OCI-LY3 (cell line): Measurements from ENCODE around the gene LNX1.

ENCODE experiments used
- H2AFZ ChIP-seq: fragments of 200-600, 300-600 bp; shearing (Covaris generic); 2 replicates; pipeline ENCODE4 v1.6.0; 2014; ENCODE audit warnings: antibody characterized with exemption, low read depth, low read length
- H3K27ac ChIP-seq: fragments of 200-600, 300-600 bp; sonication (generic); 2 replicates; pipeline ENCODE4 v1.5.1; 2014; ENCODE audit warnings: mild to moderate bottlenecking, low read length, moderate library complexity, mixed read lengths
- H3K27me3 ChIP-seq: fragments of 200-600, 300-600 bp; sonication (generic); 2 replicates; pipeline ENCODE4 v1.6.1; 2014; ENCODE audit warnings: low read depth, low read length, mixed read lengths
- H3K36me3 ChIP-seq: fragments of 200-600, 300-600 bp; sonication (generic); replicated peaks from 2 replicates; pipeline ENCODE3; 2014; ENCODE audit warnings: low read depth, low read length, mixed read lengths
- H3K4me1 ChIP-seq: fragments of 300-600, 200-600 bp; sonication (generic); 2 replicates; pipeline ENCODE4 v1.6.1; 2014; ENCODE audit warnings: low read length, mixed read lengths
- H3K4me2 ChIP-seq: fragments of 200-600, 300-600 bp; sonication (generic); 2 replicates; pipeline ENCODE4 v1.6.1; 2014; ENCODE audit warnings: low read length, mixed read lengths
- H3K4me3 ChIP-seq: fragments of 300-600, 200-600 bp; sonication (generic); 2 replicates; pipeline ENCODE4 v1.5.1; 2014; ENCODE audit warnings: antibody characterized with exemption, mild to moderate bottlenecking, low read length, moderate library complexity
- H3K79me2 ChIP-seq: fragments of 300-600, 200-600 bp; shearing (Covaris generic); 2 replicates; pipeline ENCODE4 v1.6.1; 2014; ENCODE audit warnings: mild to moderate bottlenecking, low read length, mixed read lengths
- H3K9ac ChIP-seq: fragments of 300-600, 200-600 bp; shearing (Covaris generic); 2 replicates; pipeline ENCODE4 v1.6.0; 2014; ENCODE audit warnings: mild to moderate bottlenecking, low read length, moderate library complexity
- H3K9me3 ChIP-seq: fragments of 200-600, 300-600 bp; shearing (Covaris generic); 2 replicates; pipeline ENCODE4 v1.6.1; 2014; ENCODE audit warnings: low read length, mixed read lengths; ENCODE audit not compliant: insufficient read depth
- H4K20me1 ChIP-seq: fragments of 200-600, 300-600 bp; sonication (generic); 2 replicates; pipeline ENCODE4 v1.6.1; 2016; ENCODE audit warnings: low read length, mixed read lengths; ENCODE audit not compliant: insufficient read depth
- EZH2phosphoT487 ChIP-seq: fragments of 200-600 bp; shearing (Covaris generic); IDR thresholded peaks from 2 replicates; pipeline ENCODE4 v1.6.1; 2018; ENCODE audit warnings: antibody characterized with exemption, mixed run types, low read depth
- TF ChIP-seq, protein P1 (sequence below): fragments of 200-600, 300-600 bp; sonication (generic); IDR thresholded peaks from 2 replicates; pipeline ENCODE4 v1.5.1; 2014; ENCODE audit warnings: antibody characterized with exemption, low read length, low read depth

LNX1 gene

GRCh38 chr4:53480909-53481308, 110.4 kb downstream of the LNX1 start:
- Histone ChIP-seq H3K79me2 (no peaks in the 10 kb centered on the region), H4K20me1 (no peaks in the 10 kb centered on the region), H3K27me3 (peaks cover 6% of the 10 kb centered on the region; the same call in 1 of the 2 replicates), H3K4me3 (no peak overlapping the region), H3K4me2 (no peak overlapping the region), H3K36me3 (no peaks in the 10 kb centered on the region), H3K9me3 (no peaks in the 10 kb centered on the region), H3K4me1 (no peaks in the 10 kb centered on the region), H2AFZ (no peak overlapping the region), H3K27ac (no peak overlapping the region), H3K9ac (no peak overlapping the region)
- no peak for TF ChIP-seq EZH2phosphoT487
- TF ChIP-seq, protein P1, sequence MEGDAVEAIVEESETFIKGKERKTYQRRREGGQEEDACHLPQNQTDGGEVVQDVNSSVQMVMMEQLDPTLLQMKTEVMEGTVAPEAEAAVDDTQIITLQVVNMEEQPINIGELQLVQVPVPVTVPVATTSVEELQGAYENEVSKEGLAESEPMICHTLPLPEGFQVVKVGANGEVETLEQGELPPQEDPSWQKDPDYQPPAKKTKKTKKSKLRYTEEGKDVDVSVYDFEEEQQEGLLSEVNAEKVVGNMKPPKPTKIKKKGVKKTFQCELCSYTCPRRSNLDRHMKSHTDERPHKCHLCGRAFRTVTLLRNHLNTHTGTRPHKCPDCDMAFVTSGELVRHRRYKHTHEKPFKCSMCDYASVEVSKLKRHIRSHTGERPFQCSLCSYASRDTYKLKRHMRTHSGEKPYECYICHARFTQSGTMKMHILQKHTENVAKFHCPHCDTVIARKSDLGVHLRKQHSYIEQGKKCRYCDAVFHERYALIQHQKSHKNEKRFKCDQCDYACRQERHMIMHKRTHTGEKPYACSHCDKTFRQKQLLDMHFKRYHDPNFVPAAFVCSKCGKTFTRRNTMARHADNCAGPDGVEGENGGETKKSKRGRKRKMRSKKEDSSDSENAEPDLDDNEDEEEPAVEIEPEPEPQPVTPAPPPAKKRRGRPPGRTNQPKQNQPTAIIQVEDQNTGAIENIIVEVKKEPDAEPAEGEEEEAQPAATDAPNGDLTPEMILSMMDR: no peak

- Histone ChIP-seq H3K9ac (no peak overlapping the region), H3K36me3 (no peaks in the 10 kb centered on the region), H3K27ac (no peak overlapping the region), H2AFZ (no peak overlapping the region), H3K79me2 (no peaks in the 10 kb centered on the region), H3K27me3 (no peaks in the 10 kb centered on the region), H3K4me3 (no peak overlapping the region), H3K9me3 (no peaks in the 10 kb centered on the region), H4K20me1 (no peaks in the 10 kb centered on the region), H3K4me2 (no peak overlapping the region), H3K4me1 (no peaks in the 10 kb centered on the region)
- TF ChIP-seq EZH2phosphoT487: no peak
- TF ChIP-seq, protein P1: no peak
These were observed 111.4 kb downstream of the LNX1 start for GRCh38 chr4:53479736-53480525.

DNA sequence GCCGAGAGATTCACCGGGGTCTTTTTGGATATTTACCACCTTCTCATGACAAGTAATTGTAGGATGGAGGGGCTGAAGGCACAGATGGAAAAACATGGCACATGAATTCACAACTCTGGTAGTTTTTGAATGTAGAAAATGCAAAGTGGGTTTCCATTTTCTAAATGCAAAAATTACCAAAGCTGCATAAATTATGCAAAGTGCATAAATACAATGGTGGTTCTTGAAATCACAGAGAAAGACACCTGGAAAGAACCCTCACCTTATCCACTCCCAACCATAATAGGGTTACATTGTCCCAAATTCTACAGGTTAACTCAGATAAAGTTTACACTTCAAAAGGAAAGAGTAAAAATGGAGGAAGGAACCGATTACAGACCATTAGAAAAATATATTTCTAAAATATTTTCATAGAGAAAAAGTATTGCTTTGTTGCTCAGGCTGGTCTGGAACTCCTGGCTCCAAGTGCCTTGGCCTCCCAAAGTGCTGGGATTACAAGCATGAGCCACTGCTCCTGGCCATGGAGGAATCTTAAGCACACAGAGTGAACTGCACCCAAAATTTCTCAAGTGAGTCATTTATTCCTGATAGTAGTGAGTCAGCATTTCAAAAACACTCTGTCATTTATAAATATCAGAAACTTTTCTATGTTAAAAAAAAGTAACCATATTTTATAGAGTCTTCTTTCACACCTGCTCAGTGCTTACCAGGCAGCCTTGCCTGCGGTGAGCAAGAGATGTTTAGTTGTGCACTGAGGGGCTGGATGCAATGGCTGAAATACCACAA, 112.4 kb downstream of the LNX1 start:
- no peak overlapping the region for H2AFZ ChIP-seq

More for the DNA sequence above, 112.4 kb downstream of the LNX1 start:
- TF ChIP-seq EZH2phosphoT487: no peak
- TF ChIP-seq, protein P1: no peak
- H4K20me1 ChIP-seq: no peaks in the 10 kb centered on the region
- no peak overlapping the region for H3K27ac ChIP-seq
- H3K4me2 ChIP-seq: no peak overlapping the region
- H3K27me3 ChIP-seq: no peaks in the 10 kb centered on the region
- no peak overlapping the region for H3K4me3 ChIP-seq
- H3K9me3 ChIP-seq: no peaks in the 10 kb centered on the region
- H3K9ac ChIP-seq: no peak overlapping the region
- no peaks in the 10 kb centered on the region for H3K4me1 ChIP-seq
- H3K79me2 ChIP-seq: no peaks in the 10 kb centered on the region
- no peaks in the 10 kb centered on the region for H3K36me3 ChIP-seq
